ENCODE results near the gene LMAN1.

GRCh38 chr18:59357928-59358327, 1.1 kb downstream of the LMAN1 start:
- no peak for TF ChIP-seq CTCF (IDR thresholded peaks at IDR 0.05)
- no peak for TF ChIP-seq POLR2A (IDR thresholded peaks at IDR 0.05)

All from body of pancreas (tissue), 4 donors.